ENCODE results near the gene EPDR1. TPM values are rescaled to one million over a fixed set of nuclear protein-coding genes. Genes with fewer than 3 reads are reported as not detected.
A peak's percentile ranks its signal among the peaks of the same experiment; 100 is the strongest.

The EPDR1 gene
- total and polyA plus RNA-seq, 2 donors, result 9.8 to 12.3 TPM

GRCh38 chr7:37973915-37974314 is 53.5 kb downstream of the EPDR1 start:
- WGBS, result 10% methylated on average over 1 of the region's 1 CpG
- no peak overlapping the region for H3K27ac ChIP-seq (ENCODE audit: low read depth)
- no peak overlapping the region for H3K4me3 ChIP-seq (ENCODE audit: low read depth, low read length)
- H3K36me3 ChIP-seq (ENCODE audit: insufficient read depth), result no peaks in the 10 kb centered on the region
- no peaks in the 10 kb centered on the region for H3K4me1 ChIP-seq (ENCODE audit: insufficient read depth)
- no peak for DNase-seq (ENCODE audit: extremely low spot score)

GRCh38 chr7:37974711-37975110 is 54.3 kb downstream of the EPDR1 start:
- Histone ChIP-seq H3K36me3 (ENCODE audit: insufficient read depth) (no peaks in the 10 kb centered on the region), H3K27ac (ENCODE audit: low read depth) (no peak overlapping the region), H3K4me1 (ENCODE audit: insufficient read depth) (no peaks in the 10 kb centered on the region), H3K4me3 (ENCODE audit: low read depth, low read length) (no peak overlapping the region)
- WGBS, result 48% methylated on average over 4 of the region's 4 CpGs
- DNase-seq (ENCODE audit: extremely low spot score), result no peak

- no peak overlapping the region for H3K27ac ChIP-seq (ENCODE audit: low read depth)
- no peaks in the 10 kb centered on the region for H3K4me1 ChIP-seq (ENCODE audit: insufficient read depth)
- no peak overlapping the region for H3K4me3 ChIP-seq (ENCODE audit: low read depth, low read length)
- H3K36me3 ChIP-seq (ENCODE audit: insufficient read depth), result no peaks in the 10 kb centered on the region
- 82% methylated on average over 2 of the region's 2 CpGs for WGBS
- DNase-seq (ENCODE audit: extremely low spot score), result no peak
Measured at GRCh38 chr7:37977243-37977642, 56.8 kb downstream of the EPDR1 start.

- H3K36me3 ChIP-seq (ENCODE audit: insufficient read depth), result no peaks in the 10 kb centered on the region
- no peak overlapping the region for H3K27ac ChIP-seq (ENCODE audit: low read depth)
- H3K4me3 ChIP-seq (ENCODE audit: low read depth, low read length), result no peak overlapping the region
- DNase-seq (ENCODE audit: extremely low spot score), result no peak
- H3K4me1 ChIP-seq (ENCODE audit: insufficient read depth), result no peaks in the 10 kb centered on the region
Measured at GRCh38 chr7:37981664-37982063, 61.2 kb downstream of the EPDR1 start.

- Histone ChIP-seq H3K27ac (ENCODE audit: low read depth) (no peak overlapping the region), H3K36me3 (ENCODE audit: insufficient read depth) (no peaks in the 10 kb centered on the region), H3K4me3 (ENCODE audit: low read depth, low read length) (no peak overlapping the region), H3K4me1 (ENCODE audit: insufficient read depth) (no peaks in the 10 kb centered on the region)
- 85% methylated on average over 3 of the region's 3 CpGs for WGBS
- no peak for DNase-seq (ENCODE audit: extremely low spot score)
Measured at GRCh38 chr7:37982423-37982822, 62.0 kb downstream of the EPDR1 start.

GRCh38 chr7:37984750-37985390 is 64.4 kb downstream of the EPDR1 start:
- no peak overlapping the region for H3K27ac ChIP-seq (ENCODE audit: low read depth)

GRCh38 chr7:37986908-37987330 is 66.5 kb downstream of the EPDR1 start:
- DNase-seq (ENCODE audit: extremely low spot score), result no peak
- H3K4me3 ChIP-seq (ENCODE audit: low read depth, low read length), result no peak overlapping the region
- H3K27ac ChIP-seq (ENCODE audit: low read depth), result no peak overlapping the region
- H3K36me3 ChIP-seq (ENCODE audit: insufficient read depth), result no peaks in the 10 kb centered on the region
- no peaks in the 10 kb centered on the region for H3K4me1 ChIP-seq (ENCODE audit: insufficient read depth)
- WGBS, result 60% methylated on average over 4 of the region's 4 CpGs

More at GRCh38 chr7:37984750-37985390, 64.4 kb downstream of the EPDR1 start:
- no peaks in the 10 kb centered on the region for H3K36me3 ChIP-seq (ENCODE audit: insufficient read depth)
- no peak for DNase-seq (ENCODE audit: extremely low spot score)
- H3K4me3 ChIP-seq (ENCODE audit: low read depth, low read length), result no peak overlapping the region
- WGBS, result 33% methylated on average over 5 of the region's 5 CpGs
- H3K4me1 ChIP-seq (ENCODE audit: insufficient read depth), result no peaks in the 10 kb centered on the region

- no peaks in the 10 kb centered on the region for H3K4me1 ChIP-seq (ENCODE audit: insufficient read depth)
- no peak overlapping the region for H3K27ac ChIP-seq (ENCODE audit: low read depth)
- H3K4me3 ChIP-seq (ENCODE audit: low read depth, low read length), result no peak overlapping the region
Measured at GRCh38 chr7:37987732-37988131, 67.3 kb downstream of the EPDR1 start.

GRCh38 chr7:37988721-37989650 is 68.5 kb downstream of the EPDR1 start:
- no peaks in the 10 kb centered on the region for H3K36me3 ChIP-seq (ENCODE audit: insufficient read depth)
- 80% methylated on average over 7 of the region's 7 CpGs for WGBS
- no peak for DNase-seq (ENCODE audit: extremely low spot score)
- H3K27ac ChIP-seq (ENCODE audit: low read depth), result no peak overlapping the region
- H3K4me1 ChIP-seq (ENCODE audit: insufficient read depth), result no peaks in the 10 kb centered on the region
- no peak overlapping the region for H3K4me3 ChIP-seq (ENCODE audit: low read depth, low read length)

More at GRCh38 chr7:37987732-37988131, 67.3 kb downstream of the EPDR1 start:
- 66% methylated on average over 1 of the region's 1 CpG for WGBS
- no peaks in the 10 kb centered on the region for H3K36me3 ChIP-seq (ENCODE audit: insufficient read depth)
- DNase-seq (ENCODE audit: extremely low spot score), result peak; percentile 13

- H3K27ac ChIP-seq (ENCODE audit: low read depth), result no peak overlapping the region
- WGBS, result 82% methylated on average over 3 of the region's 3 CpGs
- no peak overlapping the region for H3K4me3 ChIP-seq (ENCODE audit: low read depth, low read length)
- no peaks in the 10 kb centered on the region for H3K36me3 ChIP-seq (ENCODE audit: insufficient read depth)
- DNase-seq (ENCODE audit: extremely low spot score), result no peak
- no peaks in the 10 kb centered on the region for H3K4me1 ChIP-seq (ENCODE audit: insufficient read depth)
Measured at GRCh38 chr7:37990337-37990736, 69.9 kb downstream of the EPDR1 start.

- Histone ChIP-seq H3K4me1 (ENCODE audit: insufficient read depth) (no peaks in the 10 kb centered on the region), H3K27ac (ENCODE audit: low read depth) (no peak overlapping the region), H3K4me3 (ENCODE audit: low read depth, low read length) (no peak overlapping the region), H3K36me3 (ENCODE audit: insufficient read depth) (no peaks in the 10 kb centered on the region)
- WGBS, result 76% methylated on average over 2 of the region's 2 CpGs
- no peak for DNase-seq (ENCODE audit: extremely low spot score)
Measured at GRCh38 chr7:37993060-37993501, 72.6 kb downstream of the EPDR1 start.

- Histone ChIP-seq H3K36me3 (ENCODE audit: insufficient read depth) (no peaks in the 10 kb centered on the region), H3K4me3 (ENCODE audit: low read depth, low read length) (no peak overlapping the region), H3K4me1 (ENCODE audit: insufficient read depth) (peaks cover 1% of the 10 kb centered on the region), H3K27ac (ENCODE audit: low read depth) (no peak overlapping the region)
- 27% methylated on average over 3 of the region's 3 CpGs for WGBS
- DNase-seq (ENCODE audit: extremely low spot score), result no peak
Measured at GRCh38 chr7:37999673-38000072, 79.2 kb downstream of the EPDR1 start.

- WGBS, result 24% methylated on average over 3 of the region's 3 CpGs
- no peak for DNase-seq (ENCODE audit: extremely low spot score)
- no peaks in the 10 kb centered on the region for H3K36me3 ChIP-seq (ENCODE audit: insufficient read depth)
- H3K27ac ChIP-seq (ENCODE audit: low read depth), result no peak overlapping the region
- peaks cover 1% of the 10 kb centered on the region for H3K4me1 ChIP-seq (ENCODE audit: insufficient read depth)
- H3K4me3 ChIP-seq (ENCODE audit: low read depth, low read length), result no peak overlapping the region
Measured at GRCh38 chr7:38000272-38000671, 79.8 kb downstream of the EPDR1 start.
